ENCODE measurements around the gene DRAM2. TPM values are rescaled to one million over a fixed set of nuclear protein-coding genes. Genes with fewer than 3 reads are reported as not detected.

DRAM2 gene
- total and polyA plus RNA-seq, 2 of the 13 experiments (the other 11 are each of a cell fraction or from before 2014, with no cell fraction given) = 33.2 to 123 TPM

- TF ChIP-seq ZNF850 (CRISPR knock-in tag; conservative IDR thresholded peaks at IDR 0.05) = 0 out of 2 replicates have a peak, but pooled peaks have one; percentile 12
- TF ChIP-seq ESRRA (CRISPR knock-in tag; IDR thresholded peaks at IDR 0.05; ENCODE audit: low read depth) = no peak
- TF ChIP-seq ZNF652 (CRISPR knock-in tag; IDR thresholded peaks at IDR 0.05; ENCODE audit: borderline replicate concordance, low read depth) = no peak
- no peak for TF ChIP-seq ZNF282 (IDR thresholded peaks at IDR 0.05; ENCODE audit: partially characterized antibody)
- peak; percentile 27; the same call in 1 of the 2 replicates for TF ChIP-seq ZNF224 (CRISPR knock-in tag; IDR thresholded peaks at IDR 0.05)
- TF ChIP-seq ATF2 (CRISPR knock-in tag; IDR thresholded peaks at IDR 0.05) = 0 out of 2 replicates have a peak, but pooled peaks have one; percentile 9
- TF ChIP-seq ZNF317 (CRISPR knock-in tag; IDR thresholded peaks at IDR 0.05) = 0 out of 2 replicates have a peak, but pooled peaks have one; percentile 44
- peak; percentile 48; the same call in 1 of the 2 replicates for TF ChIP-seq ZHX1 (CRISPR knock-in tag; IDR thresholded peaks at IDR 0.05; ENCODE audit: low read depth)
- TF ChIP-seq FOXO4 (CRISPR knock-in tag; conservative IDR thresholded peaks at IDR 0.05) = no peak
- TF ChIP-seq BORCS8-MEF2B (CRISPR knock-in tag; IDR thresholded peaks at IDR 0.05) = 0 out of 2 replicates have a peak, but pooled peaks have one; percentile 36
- TF ChIP-seq ZNF362 (CRISPR knock-in tag; IDR thresholded peaks at IDR 0.05; ENCODE audit: borderline replicate concordance) = no peak
- TF ChIP-seq MXI1 (IDR thresholded peaks at IDR 0.05; ENCODE audit: borderline replicate concordance, low read depth, low read length) = 0 out of 3 replicates have a peak, but pooled peaks have one; percentile 36
- TF ChIP-seq ZNF619 (CRISPR knock-in tag; IDR thresholded peaks at IDR 0.05) = 0 out of 2 replicates have a peak, but pooled peaks have one; percentile 26
- no peak for TF ChIP-seq ZNF512 (CRISPR knock-in tag; IDR thresholded peaks at IDR 0.05)
Measured at GRCh38 chr1:111139956-111140679, at the start of gene DRAM2, which contains the start of gene CEPT1 (continued).
